Activated CD4-positive, alpha-beta T cell treated with anti-CD3 and anti-CD28 coated beads, Interleukin-2, amount 50 U/mL, for 16 hours (primary cell): ENCODE data around the gene SHB.

Experiments
- DNase-seq: peaks from one replicate; pipeline ENCODE4 v3.0.0-alpha.2; 2020

Gene SHB

DNA sequence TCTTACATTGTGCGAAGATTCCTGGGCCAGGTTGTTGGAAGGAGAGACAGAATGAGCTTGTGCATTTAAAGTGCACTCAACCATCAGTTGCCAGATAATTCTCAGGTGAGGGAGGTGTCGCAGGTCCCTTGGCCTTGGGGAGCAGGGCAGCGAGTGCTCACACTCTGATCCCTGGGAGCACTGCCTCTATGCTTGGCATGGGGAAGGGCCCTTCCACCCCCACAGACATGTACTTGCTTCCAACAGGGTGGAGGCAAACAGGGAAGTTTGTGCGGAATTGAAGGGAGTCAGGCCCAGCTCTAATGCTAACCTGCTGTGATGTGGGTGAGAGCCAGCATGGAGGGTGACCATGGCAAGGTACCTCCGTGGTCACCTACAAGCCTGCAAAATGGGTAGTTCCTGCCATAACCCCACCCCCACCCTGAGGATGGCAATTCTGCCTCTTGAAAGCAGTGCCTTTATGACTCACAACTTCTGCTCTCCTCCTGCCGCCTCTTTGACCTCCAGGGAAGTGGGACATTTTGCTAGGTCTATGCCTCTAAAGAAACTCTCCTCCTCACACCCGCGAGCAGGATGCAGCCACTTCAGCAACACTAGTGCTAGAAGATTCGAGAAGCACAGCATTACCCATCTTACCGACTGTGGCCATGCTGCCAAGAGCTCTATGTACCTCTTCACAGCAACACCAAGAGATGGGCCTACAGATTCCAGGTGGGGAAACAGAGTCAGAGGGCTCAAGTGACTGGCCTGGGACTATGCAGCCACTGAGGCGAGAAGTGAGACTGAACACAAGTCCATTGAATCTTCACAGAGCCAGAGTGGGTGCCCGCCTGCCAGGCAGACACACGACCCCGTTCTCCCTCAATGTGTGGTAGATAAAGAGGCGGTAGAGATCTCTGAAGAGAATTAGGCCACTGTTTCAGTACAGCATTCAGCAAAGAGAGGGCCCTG, 143.0 kb downstream of the SHB start:
- DNase-seq, result peak; percentile 13

DNA sequence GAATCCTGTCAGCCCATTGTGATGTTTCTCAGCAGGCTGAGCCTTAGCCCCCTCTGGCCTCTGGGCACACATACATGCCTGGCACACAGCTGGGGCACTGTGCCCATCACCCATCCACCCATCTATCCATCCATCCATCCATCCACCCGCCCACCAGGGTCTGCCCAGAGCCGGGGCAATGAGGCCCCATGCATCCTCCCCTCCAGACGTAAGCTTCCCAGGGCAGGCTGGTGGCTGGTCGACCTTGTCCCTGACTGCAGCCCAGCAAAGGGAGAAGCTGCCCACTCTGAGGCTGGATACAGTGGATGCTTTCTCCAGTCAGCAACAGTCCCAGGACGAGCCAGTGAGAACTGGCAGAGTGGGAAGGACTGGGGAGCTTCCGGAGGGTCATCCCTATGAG, 144.0 kb downstream of the SHB start:
- no peak for DNase-seq

DNA sequence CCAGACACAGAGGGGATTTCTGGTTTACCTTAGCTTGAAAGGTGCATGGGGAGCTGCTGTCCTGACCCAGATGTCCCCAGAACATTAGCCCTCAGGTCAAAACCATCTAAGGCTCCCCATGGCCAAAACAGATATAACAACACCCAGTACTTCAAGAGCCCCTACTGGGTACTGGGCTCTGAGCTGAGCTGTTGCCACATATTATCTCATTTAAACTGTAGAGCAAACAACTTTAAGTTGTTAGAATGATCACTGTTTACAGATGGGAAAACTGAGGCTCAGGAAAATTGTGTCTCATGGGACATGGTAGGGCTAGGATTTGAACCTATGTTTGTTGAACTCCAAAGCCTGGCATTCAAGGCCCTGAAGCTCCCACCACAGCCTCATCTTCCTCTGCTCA, 144.5 kb downstream of the SHB start:
- DNase-seq, result no peak

DNA sequence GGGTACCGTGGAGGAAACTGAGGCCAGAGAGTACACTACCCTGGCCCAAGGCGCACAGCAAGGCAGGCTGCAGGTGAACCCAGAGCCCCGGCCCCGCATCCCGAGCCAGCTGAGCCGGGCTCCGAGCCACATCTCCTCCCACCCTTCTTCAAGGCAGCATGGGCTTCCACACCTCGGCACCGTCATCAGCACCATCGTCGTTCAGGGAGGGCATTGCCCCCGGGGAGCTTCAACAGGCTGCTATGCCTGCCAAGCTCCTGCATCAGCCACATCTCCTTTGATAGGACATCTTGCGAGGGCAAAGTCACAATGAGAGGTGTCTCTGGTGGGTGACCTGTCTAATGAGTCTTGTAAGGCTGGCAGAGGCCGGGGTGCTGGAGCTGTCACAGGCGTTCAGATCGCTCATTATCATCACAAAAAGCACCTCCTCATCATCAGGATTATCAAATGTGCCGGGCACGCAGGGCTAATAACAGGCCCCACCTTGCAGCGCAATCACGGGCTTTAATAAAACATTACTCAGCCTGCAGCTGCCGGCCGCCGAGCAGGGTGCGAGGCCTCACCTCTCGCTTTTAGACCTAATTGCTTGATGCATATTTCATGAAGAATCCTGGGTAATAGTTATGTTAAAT, 145.1 kb downstream of the SHB start:
- DNase-seq, result no peak

DNA sequence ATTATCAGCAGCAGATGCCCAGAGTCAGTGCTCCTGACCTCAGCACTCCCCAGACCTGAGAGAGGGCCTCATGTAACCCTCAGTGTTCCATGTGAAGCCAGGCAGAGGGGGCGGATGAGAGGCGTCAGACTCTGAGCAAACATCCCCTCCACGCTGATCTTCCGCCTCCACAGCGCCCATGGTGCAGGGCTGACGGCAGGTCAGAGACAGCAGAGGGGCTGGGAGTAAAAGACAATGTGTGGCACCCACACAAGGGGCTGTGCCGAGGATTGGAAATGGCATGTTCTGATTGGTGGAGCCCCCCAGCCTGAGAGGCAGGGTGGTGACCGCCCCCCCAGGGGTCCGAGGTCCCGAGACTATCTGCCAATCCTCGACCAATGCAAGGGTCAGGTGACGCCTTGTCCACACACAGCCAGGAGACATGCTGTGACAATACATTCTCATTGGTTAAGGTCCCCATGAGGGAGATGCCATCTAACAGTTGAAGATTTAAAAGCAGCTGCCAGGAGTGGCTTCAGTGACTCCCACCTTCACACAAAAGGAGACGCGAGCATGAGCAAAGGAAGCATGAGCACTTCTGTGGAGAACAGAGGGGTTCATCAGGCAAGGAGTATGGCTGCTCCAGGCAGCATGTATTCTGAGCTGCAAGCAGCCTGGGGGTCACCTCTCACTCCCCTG, 145.8 kb downstream of the SHB start:
- DNase-seq, result no peak

DNA sequence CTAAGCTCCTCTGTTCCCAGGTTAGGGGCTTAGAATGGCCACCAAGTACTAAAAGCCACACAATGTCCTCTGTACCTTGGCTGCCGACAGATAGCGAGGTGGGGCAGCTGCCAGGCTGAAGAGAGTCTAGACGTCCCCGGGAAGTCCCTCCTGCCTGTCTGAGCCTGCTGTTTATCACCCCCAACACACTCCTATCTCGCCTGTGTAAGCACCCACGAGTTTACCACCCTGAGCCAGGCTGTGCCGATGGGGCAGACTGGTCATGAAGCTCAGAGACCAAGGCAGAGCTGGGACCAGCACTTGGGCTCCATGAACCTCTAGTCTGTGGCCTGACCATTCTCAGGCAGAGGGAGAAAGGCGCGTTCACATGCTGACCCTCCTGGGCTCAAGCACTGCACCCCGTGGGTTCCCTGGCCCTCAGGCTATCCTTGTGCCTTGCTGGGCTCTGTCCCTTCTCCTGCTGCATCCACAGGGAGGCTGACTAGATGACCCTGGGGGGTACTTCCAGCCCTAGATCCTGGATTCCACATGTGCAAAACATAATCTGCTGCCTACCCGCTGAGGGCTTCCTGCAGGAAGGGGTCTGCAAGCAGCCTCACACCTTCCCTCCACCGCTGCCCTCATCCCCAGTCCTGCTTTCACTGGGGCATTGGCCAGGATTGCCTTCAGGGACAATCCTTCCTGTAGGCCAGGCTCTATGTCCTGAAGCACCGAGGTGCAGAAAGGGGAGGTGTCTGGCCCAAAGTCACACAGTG, 146.5 kb downstream of the SHB start:
- no peak for DNase-seq

DNA sequence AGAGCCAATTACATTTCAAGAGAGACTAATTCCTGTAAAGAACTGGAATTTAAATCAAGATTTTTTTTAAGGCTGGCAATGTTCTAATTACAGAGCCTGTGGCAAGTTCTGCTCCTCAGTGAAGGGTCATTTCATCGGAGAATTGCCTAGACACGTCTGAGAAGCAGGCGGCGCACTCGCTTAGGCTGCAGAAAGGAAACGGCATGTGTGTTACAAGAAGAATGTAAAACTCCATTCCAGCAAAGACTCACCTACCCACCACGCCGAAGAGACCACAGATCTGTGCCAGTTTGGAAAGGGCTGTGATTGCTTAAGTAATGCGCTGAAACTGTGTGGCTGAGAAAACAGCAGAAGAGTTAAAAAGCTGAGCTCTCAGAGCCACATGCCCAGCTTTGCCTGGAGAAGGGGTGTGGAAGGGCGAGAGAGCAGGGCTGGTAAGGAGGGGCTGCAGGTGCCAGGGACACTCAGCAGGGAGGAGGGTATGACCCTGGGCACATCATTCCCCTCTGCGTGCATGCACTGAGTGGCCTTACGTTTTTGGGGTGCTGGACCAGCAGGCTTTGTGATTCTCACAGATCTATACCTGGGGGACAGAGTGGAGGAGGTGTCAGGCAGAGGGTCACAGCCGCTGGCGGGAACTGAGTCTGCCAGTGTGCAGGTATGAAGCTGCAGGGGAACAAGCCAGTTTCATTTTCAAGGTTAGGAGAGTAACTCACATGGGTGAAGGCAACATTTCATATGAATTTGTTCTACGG, 147.3 kb downstream of the SHB start:
- no peak for DNase-seq

DNA sequence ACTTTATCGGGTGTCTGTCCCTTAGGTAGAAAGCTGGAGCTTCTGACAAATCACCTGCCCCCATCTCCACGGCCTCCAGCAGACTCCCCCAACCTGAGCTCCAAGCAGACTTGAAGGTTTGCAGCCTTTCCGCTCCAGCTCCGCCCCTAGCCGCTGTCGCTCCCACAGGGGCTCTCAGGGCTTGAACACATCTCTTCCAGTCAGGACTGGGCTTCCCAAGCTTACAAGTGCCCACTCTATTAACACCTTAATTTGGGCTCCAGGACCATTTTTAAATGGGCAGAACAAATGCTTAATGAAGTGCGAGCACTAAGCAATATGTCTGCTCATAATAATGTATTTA, 147.9 kb downstream of the SHB start:
- DNase-seq, result no peak

DNA sequence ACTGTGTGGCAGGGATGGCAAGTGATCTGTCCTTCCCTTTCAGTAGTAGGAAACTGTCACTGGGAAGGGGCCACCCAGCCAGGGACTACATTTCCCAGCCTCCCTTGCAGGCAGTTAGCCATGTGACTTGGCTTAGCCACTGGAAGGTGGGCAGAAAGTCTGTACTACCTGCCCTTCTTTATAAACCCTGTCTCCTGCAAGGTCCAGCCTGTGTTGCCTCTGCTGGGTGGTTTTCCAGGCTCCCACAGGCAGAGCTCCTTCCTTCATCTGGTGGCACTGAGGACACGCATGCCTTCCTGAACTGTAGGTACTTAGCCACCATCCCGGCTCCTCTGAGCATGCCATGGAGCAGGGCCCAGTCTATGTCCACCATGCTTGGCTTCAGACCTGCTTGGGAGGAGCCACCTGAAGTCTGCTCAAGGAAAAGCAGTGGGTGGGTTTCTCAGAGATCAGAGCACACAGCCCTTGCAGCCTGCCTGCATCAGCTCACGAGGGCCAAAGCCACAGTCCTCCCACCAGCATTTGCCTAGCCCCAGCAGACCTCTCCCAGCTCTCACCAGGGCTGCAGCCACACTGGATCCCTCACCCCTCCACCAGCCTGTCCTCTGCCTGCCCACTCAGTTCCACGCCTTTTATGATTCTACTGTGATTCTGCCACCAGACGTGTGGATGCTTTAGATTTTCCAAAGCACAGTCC, 148.4 kb downstream of the SHB start:
- DNase-seq, result peak; percentile 19

DNA sequence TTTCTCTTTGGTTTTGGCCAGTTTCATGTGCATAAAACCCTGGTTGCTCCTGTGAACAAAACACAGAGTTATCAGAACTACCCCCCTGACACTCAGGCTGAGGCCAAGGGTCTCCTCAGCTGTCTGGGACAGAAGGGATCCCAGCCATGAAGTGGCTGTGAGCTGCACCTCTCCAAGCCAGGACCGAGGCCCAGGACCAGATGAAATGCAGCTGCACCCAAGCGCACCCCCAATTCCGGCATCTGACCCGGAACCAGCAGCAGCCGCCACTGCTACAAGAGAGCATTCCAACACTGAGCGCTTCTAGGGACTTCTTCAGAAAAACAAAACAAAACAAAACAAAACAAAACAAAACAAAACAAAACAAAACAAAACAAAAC, 149.1 kb downstream of the SHB start:
- DNase-seq, result no peak

DNA sequence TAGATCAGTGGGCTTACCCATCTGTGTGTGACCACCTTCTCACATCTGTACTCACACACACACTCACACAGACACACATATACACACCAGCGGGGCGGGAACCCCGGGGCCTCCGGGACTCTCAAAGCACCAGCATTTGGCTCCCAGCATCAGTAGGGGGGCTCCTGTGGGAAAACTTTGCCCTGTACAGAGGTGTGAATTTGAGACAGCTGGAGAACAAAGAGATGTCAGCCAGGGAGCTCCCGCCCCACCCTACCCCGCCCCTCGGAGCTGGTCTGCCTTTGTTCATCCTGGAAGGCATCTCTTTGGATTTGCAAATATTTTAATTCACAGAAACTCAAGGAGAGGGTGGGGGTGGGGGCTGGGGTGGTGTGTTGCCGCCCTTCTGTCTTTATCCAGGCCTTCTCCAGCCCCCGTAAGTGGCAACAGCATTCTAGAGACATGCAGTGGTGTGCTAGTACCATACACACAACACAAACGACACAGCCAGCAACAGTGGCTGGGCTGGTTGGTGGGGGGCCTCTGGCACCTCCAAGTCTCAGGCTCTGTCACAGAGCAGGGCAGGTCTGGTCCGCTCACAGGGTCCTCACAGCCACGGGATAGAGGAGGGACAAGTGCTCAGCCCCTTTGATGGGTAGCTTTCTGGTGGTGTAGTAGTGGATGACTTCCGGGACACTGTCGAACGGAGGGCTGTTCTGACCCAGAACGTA, 149.6 kb downstream of the SHB start:
- DNase-seq, result no peak

DNA sequence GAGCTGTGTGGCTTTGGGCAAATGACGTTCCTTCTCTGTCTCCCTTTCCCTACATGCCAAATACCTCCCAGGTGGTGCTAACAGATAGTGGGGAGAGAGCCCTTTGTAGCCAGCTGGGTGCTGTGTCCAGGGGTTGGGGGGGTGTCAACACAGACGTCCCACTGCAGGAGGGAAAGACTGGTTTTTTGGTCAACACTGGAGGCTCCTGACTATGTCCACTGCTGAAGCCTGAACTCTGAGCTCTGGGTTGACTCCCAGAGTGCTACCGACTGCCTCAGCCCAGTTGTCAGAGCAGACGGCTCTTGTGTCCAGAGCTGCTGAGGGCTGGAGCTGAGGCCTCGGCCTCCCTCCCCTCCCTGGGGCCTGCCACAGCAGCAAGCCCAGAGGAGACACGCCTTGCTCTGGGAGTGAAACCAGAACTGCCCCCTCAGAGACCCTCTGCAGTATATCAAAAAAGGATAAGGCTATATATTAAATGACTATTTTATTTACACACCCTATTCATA, 150.3 kb downstream of the SHB start:
- no peak for DNase-seq

DNA sequence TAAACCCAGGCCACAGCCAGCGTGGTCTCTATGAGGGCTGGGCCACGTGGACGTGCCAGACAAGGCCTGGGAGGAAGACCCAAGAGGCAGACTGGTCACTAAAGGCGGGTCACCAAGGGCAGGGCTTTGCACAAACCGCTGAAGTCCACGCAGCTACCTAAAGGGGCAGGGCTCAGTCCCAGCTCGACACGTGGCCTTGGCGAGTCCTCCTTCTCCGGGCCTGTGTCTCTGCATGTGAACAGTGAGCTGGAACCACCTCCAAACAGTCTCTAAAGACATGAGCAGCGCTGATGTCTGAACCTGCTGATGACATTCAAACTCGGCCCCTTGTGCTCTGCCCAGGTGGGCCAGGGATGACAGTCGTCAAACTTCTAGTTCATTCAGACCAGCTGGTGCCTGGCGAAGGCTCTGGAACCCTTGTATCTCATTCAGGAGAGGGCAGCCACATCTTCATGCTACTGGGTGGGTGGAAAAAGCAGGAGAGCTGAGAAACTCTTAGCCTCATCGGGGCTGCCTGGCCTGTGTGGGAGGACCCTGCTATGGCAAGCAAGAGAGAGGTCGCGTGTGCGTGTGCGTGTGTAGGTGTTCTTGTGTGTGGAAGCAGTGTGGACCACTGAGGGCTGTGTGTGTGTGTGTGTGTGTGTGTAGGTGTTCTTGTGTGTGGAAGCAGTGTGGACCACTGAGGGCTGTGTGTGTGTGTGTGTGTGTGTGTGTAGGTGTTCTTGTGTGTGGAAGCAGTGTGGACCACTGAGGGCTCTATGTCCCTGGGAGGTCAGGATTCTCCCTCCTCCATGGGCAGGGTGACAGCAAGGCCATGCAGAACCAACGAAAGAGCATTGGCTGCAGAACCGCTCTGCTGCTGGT, 151.0 kb downstream of the SHB start:
- no peak for DNase-seq

DNA sequence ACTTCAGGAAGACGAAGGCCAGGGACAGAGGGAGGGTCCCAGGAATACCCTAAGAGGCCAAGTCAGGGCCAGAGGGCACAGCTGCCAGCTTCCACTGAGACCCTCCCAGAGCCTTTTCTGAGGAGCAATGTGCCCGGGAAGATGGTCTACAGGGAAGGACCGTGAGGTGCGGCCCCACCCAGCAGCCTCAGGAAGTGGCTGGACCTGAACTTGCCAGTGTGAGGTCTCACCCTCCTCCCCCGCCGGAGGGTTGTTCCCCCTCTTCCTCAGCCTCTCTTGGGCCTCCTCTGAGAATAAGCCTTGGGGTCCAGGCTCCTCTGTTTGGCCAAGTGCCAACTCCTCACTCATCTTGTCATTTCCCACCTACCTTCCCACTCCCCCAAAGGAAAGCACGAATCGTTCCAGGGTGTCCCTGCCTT, 151.7 kb downstream of the SHB start:
- no peak for DNase-seq

DNA sequence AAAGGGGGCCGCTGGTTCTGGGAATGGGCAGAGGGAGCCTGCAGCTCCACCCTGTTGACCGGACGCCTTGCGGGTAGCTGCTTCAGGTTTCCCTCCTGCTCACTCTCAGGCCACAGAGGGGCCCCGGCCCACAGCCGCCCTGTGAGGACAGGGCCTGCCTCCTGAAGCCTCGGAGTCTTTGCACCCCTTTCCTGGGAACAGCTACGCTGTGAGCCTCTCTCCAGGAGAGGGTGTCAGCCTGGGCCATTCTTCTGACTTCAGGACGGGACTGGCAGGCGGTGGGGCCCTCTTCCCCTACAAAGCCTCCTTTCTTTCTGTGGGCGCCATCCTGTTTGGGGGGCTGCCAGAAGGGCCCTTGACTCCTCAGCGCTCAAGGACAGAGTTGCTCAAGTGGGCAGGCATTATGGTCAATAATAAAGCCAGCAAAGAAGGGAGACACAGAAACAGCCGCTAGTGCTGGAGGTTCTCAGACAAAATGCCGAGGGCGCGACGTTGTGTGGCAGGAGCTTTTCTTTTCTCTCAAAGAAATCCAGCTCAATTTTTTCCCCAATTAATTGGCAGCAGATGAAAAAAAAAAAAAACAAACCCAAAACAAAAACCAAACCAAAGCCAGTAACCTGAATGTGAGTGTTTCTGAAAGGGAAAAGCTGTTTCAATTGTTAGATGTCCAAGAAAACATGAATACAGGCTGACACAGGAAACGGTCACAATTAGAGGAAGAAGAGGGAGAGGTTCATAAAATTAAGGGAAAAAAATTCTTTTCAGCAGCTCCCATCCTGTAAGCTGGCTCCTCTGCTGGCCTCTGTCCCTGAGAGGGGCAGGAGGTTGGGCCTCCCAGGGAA, 152.3 kb downstream of the SHB start:
- DNase-seq, result no peak

DNA sequence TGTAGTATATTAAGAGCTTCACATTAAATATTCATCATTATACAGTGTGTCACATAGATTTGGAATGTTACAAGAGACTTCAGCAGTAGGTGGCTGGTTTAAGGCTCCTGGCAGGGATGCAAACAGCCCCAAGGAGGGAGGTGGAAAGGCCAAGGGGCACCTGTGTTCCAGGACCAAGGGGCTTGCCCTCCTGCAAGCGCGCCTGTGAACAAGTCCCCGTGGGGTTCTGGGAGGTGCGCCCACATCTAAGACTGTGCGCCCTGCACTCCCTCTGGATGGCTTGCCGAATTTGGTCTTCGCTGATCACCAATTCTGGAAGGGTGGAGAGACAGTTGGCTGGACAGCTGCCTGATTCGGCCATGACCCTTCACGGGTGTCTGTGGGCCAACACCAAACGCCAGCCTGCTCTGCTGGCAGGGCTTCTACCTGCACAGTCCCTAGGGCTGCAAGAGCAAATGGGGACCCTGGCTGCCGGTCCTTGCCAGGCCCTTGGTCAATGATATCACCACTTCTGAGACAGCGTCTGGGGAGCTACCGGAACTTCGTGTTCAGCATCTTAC, 153.0 kb downstream of the SHB start:
- no peak for DNase-seq

DNA sequence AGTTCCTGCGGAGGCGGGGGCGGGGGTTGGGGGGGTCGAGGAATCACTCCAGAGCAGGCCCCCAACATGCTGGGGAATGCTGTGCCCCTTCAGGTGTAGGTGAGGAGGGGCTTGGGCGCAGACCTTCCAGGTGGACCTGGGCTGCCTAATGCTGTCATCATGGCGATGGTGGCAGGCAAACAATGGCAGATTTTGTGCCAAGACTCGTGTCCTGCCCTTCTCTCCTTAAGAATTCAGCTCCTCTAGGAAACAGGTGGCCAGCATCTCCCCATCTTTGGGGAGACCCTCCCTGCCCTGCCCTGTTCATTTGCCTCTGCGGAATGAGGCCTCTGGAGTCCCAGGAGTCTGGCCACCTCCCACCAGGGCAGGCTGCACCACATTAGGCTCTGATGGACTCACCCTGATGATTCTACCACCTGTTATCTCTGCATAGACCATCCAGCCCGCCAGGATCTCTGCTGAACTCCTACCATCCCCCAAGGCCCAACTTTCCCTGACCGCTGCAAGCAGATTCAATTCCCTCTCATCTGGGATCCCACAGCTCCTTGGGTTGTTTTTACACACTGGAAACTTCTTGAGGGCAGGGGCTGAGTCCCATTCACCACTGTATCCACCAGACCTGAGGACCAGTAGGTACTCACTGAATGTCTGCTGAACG, 154.2 kb downstream of the SHB start:
- DNase-seq, result no peak

DNA sequence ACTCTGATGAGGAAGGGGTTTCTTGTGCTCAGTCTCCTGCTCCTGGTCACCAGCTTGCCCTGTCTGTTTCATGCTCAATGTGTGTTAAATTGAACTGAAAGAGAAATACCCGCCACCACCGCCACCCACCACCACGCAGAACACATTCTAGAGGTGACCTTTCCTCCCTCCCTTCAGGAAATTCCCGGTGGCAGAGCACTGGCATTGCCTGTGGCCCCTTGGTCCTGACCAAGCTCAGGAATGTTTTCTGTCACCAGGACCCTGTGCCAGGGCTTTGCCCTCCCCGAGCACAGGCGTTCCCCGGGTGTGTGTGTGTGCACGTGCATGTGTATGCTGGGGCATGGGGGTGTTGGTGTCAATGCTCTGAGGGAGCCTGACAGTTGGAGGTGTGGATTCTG, 154.9 kb downstream of the SHB start:
- DNase-seq, result no peak
